ENCODE measurements around the gene CD8B2. TPM values are rescaled to one million over a fixed set of nuclear protein-coding genes. Genes with fewer than 3 reads are reported as not detected.
"Not testable (repeated sequence)": the region's sequence is repeated elsewhere in the genome, so short reads cannot be mapped to it uniquely, and the experiment has no call there.

The CD8B2 gene
- total RNA-seq, 2 experiments from 2014 or later: 3.9 to 4.5 TPM

DNA sequence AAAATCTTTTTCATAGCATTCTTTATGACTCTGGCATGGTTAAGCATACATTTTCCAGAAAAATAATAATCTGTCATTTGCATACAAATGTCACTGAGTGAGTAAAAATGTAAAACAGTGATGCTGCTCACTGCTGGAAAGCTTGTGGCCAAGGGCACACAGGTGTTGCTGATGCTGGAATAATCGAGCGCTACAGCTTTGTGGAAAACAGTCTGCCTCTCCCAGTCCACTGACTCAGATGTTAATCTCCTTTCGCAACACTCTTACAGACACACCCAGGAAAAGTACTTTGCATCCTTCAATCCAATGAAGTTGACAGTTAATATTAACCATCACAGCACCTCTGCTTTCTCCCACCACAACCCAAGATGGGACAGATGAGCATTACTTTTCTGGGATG, 27.7 kb downstream of the CD8B2 start:
- H3K27me3 Mint-ChIP-seq; DNase-seq; H3K9me3 Mint-ChIP-seq; H3K4me3 Mint-ChIP-seq; POLR2A ChIA-PET; intact Hi-C loops (cut with micrococcal nuclease); H3K36me3 Mint-ChIP-seq (ENCODE audit: low read depth); CTCF ChIA-PET: not testable (repeated sequence)
- Mint-ChIP-seq H3K4me1 (ENCODE audit: low read depth) (peaks cover 33% of the 10 kb centered on the region), H3K27ac (peak overlapping the region; percentile 9)
- ATAC-seq: peak; percentile 5

DNA sequence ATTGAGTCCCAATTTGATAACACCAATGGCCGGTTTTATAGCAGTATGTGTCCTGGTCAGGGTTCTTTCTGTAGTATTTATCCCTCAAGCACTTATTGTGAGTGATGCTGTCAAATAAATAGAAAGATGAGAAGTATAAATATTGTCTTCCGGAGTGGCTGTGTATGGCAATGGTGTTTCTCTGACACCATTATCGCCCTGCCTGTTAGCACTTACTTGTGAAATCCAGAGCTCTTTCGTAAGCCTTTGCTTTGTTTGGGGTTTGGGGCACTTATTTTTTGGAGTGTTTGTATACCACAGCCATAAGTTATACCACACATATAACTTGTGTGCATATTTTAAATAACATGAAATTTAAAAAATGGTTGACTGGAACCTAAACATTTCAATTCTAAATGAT, 29.3 kb downstream of the CD8B2 start:
- DNase-seq (no peak), ATAC-seq (no peak)
- TF ChIP-seq, protein P1, sequence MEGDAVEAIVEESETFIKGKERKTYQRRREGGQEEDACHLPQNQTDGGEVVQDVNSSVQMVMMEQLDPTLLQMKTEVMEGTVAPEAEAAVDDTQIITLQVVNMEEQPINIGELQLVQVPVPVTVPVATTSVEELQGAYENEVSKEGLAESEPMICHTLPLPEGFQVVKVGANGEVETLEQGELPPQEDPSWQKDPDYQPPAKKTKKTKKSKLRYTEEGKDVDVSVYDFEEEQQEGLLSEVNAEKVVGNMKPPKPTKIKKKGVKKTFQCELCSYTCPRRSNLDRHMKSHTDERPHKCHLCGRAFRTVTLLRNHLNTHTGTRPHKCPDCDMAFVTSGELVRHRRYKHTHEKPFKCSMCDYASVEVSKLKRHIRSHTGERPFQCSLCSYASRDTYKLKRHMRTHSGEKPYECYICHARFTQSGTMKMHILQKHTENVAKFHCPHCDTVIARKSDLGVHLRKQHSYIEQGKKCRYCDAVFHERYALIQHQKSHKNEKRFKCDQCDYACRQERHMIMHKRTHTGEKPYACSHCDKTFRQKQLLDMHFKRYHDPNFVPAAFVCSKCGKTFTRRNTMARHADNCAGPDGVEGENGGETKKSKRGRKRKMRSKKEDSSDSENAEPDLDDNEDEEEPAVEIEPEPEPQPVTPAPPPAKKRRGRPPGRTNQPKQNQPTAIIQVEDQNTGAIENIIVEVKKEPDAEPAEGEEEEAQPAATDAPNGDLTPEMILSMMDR (IDR thresholded peaks at IDR 0.05): no peak
- CTCF ChIA-PET: no interaction called here
- peaks cover 22% of the 10 kb centered on the region for H3K4me1 Mint-ChIP-seq (ENCODE audit: low read depth)
- no peaks in the 10 kb centered on the region for H3K9me3 Mint-ChIP-seq
- H3K36me3 Mint-ChIP-seq (ENCODE audit: low read depth): no peaks in the 10 kb centered on the region
- H3K27ac Mint-ChIP-seq: no peak overlapping the region
- intact Hi-C loops (cut with micrococcal nuclease): no loop called here
- POLR2A ChIA-PET: no interaction called here
- H3K4me3 Mint-ChIP-seq: no peak overlapping the region
- no peaks in the 10 kb centered on the region for H3K27me3 Mint-ChIP-seq

DNA sequence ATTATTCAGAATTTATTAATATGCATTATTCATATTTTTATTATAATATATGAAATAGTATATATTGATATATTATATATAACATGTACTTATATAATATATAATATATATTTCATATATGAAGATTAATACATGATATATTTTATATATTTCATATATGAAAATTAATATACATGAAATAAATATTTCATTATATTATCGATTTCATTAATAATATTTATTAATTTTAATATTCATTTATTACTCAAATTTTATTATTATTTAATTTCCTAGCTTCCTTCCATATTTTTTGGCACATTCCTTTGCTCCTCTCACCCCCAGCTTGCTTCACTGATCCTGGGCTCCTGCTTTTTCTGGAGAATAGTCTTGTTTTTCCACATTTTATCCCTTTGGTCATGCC, 29.7 kb downstream of the CD8B2 start:
- peaks cover 19% of the 10 kb centered on the region for H3K4me1 Mint-ChIP-seq (ENCODE audit: low read depth)

DNA sequence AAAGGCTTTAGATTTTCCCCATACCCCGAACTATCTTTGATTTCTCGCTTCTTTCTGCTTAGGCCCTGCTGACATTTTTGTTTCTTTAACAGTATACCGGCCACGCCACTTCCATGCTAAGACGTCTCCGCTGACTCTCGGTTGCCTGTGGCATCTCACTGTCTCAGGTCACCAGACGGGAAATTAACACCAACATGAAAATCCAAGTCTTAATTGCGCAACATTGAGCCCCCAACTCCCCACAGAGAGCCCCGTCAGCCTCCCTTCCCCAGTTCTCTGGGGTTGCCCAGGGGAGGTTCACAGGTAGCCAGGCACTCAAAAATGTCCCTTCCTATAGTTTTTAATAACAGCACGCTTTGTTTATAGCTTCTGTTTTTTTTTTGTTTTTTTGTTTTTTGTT, 30.2 kb downstream of the CD8B2 start:
- intact Hi-C loops (cut with micrococcal nuclease): no loop called here
- no peak overlapping the region for H3K4me3 Mint-ChIP-seq

More for the DNA sequence above, 29.7 kb downstream of the CD8B2 start:
- ATAC-seq: no peak
- Mint-ChIP-seq H3K9me3 (no peaks in the 10 kb centered on the region), H3K27me3 (no peaks in the 10 kb centered on the region), H3K36me3 (ENCODE audit: low read depth) (no peaks in the 10 kb centered on the region), H3K4me3 (no peak overlapping the region), H3K27ac (no peak overlapping the region)
- CTCF ChIA-PET: no interaction called here
- no peak for DNase-seq
- TF ChIP-seq, protein P1 (IDR thresholded peaks at IDR 0.05): no peak
- POLR2A ChIA-PET: no interaction called here
- intact Hi-C loops (cut with micrococcal nuclease): no loop called here

DNA sequence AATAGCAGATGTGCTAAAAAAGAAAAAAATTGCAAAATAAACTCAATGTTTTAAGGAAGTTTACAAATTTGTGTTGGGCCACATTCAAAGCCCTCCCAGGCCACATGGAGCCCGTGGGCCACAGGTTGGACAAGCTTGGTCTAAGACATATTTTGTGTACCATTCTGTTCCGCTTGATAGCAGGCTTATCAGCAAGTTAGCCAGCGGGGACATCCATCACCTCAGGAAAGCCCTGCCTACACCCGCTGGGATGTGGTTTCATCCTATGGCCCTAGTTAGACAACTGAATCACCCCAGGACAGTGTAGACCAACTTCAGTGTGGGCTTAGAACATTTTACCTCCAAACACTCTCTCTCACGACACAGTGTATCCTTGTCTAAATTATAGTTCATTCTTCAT, 32.6 kb downstream of the CD8B2 start:
- DNase-seq: no peak
- H3K36me3 Mint-ChIP-seq (ENCODE audit: low read depth): no peaks in the 10 kb centered on the region
- intact Hi-C loops (cut with micrococcal nuclease): no loop called here
- H3K27me3 Mint-ChIP-seq: no peaks in the 10 kb centered on the region
- CTCF ChIA-PET: no interaction called here
- TF ChIP-seq, protein P1 (IDR thresholded peaks at IDR 0.05): no peak
- peaks cover 11% of the 10 kb centered on the region for H3K9me3 Mint-ChIP-seq
- POLR2A ChIA-PET: no interaction called here
- no peak overlapping the region for H3K27ac Mint-ChIP-seq
- H3K4me1 Mint-ChIP-seq (ENCODE audit: low read depth): peaks cover 7% of the 10 kb centered on the region
- ATAC-seq: no peak
- H3K4me3 Mint-ChIP-seq: no peak overlapping the region

More for the DNA sequence above, 30.2 kb downstream of the CD8B2 start:
- peaks cover 15% of the 10 kb centered on the region for H3K4me1 Mint-ChIP-seq (ENCODE audit: low read depth)
- no peaks in the 10 kb centered on the region for H3K9me3 Mint-ChIP-seq
- ATAC-seq (no peak), DNase-seq (no peak)
- CTCF ChIA-PET: no interaction called here
- POLR2A ChIA-PET: no interaction called here
- no peaks in the 10 kb centered on the region for H3K27me3 Mint-ChIP-seq
- TF ChIP-seq, protein P1 (IDR thresholded peaks at IDR 0.05): no peak
- no peak overlapping the region for H3K27ac Mint-ChIP-seq
- no peaks in the 10 kb centered on the region for H3K36me3 Mint-ChIP-seq (ENCODE audit: low read depth)

DNA sequence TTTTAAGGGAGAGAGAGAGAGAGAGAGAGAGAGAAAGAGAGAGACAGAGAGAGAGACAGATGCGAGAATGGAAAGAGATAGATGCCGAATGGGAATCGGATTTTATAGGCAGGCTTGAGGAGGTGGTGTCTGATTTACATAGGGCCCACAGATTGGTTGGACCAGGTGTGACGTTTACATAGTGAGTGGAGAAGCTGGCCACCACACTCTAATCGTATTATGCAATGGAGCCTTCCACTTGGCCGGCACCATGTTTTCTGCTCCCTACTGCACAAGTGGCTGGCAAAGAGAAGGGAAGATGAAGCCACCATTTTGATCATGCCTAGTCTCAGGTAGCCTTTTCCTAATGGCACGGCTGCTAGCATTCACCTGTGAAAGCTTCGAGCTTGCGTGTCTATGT, 33.9 kb downstream of the CD8B2 start:
- Mint-ChIP-seq H3K4me3 (no peak overlapping the region), H3K9me3 (peaks cover 11% of the 10 kb centered on the region), H3K27me3 (no peaks in the 10 kb centered on the region), H3K27ac (no peak overlapping the region), H3K36me3 (ENCODE audit: low read depth) (no peaks in the 10 kb centered on the region), H3K4me1 (ENCODE audit: low read depth) (no peaks in the 10 kb centered on the region)
- ATAC-seq (no peak), DNase-seq (no peak)
- CTCF ChIA-PET: no interaction called here
- TF ChIP-seq, protein P1 (IDR thresholded peaks at IDR 0.05): no peak
- intact Hi-C loops (cut with micrococcal nuclease): no loop called here
- POLR2A ChIA-PET: no interaction called here

All from activated CD8-positive, alpha-beta T cell treated with anti-CD3 and anti-CD28 coated beads for 36 hours (primary cell).